Measurements from ENCODE around the gene THYN1. TPM values are rescaled to one million over a fixed set of nuclear protein-coding genes. Genes with fewer than 3 reads are reported as not detected.
A peak's percentile ranks its signal among the peaks of the same experiment; 100 is the strongest.
"Not testable (repeated sequence)": the region's sequence is repeated elsewhere in the genome, so short reads cannot be mapped to it uniquely, and the experiment has no call there.

The THYN1 gene
- total and polyA plus RNA-seq, 9 donors: 30.0 to 44.6 (median 33.3) TPM

- no peak overlapping the region for H3K4me3 ChIP-seq (ENCODE audit: low read length)
- no peaks in the 10 kb centered on the region for H3K9me3 ChIP-seq (replicated peaks; ENCODE audit: control insufficient read depth, low read depth, low read length)
- H3K4me1 ChIP-seq (ENCODE audit: control insufficient read depth, insufficient read depth, low read length): no peaks in the 10 kb centered on the region
- H3K27ac ChIP-seq (ENCODE audit: low read length): no peak overlapping the region
- no peak for DNase-seq
- peaks cover 5% of the 10 kb centered on the region for H3K27me3 ChIP-seq (ENCODE audit: control insufficient read depth, insufficient read depth, low read length)
- H3K36me3 ChIP-seq (ENCODE audit: control insufficient read depth, insufficient read depth, low read length): peaks cover 35% of the 10 kb centered on the region
- 88% methylated on average over 5 of the region's 7 CpGs for WGBS (ENCODE audit: insufficient coverage)
Observed at GRCh38 chr11:134264966-134265764, 12.0 kb upstream of the THYN1 start.

- H3K4me1 ChIP-seq (ENCODE audit: control insufficient read depth, insufficient read depth, low read length): no peaks in the 10 kb centered on the region
- WGBS (ENCODE audit: insufficient coverage): 81% methylated on average over 7 of the region's 14 CpGs
- no peaks in the 10 kb centered on the region for H3K27me3 ChIP-seq (ENCODE audit: control insufficient read depth, insufficient read depth, low read length)
- no peaks in the 10 kb centered on the region for H3K9me3 ChIP-seq (replicated peaks; ENCODE audit: control insufficient read depth, low read depth, low read length)
- peak; percentile 51 for DNase-seq
- H3K36me3 ChIP-seq (ENCODE audit: control insufficient read depth, insufficient read depth, low read length): peaks cover 61% of the 10 kb centered on the region
- no peak overlapping the region for H3K27ac ChIP-seq (ENCODE audit: low read length)
- no peak overlapping the region for H3K4me3 ChIP-seq (ENCODE audit: low read length)
Observed at GRCh38 chr11:134261626-134262488, 8.7 kb upstream of the THYN1 start.

- Histone ChIP-seq H3K9me3 (replicated peaks; ENCODE audit: control insufficient read depth, low read depth, low read length) (no peaks in the 10 kb centered on the region), H3K27ac (ENCODE audit: low read length) (no peak overlapping the region), H3K4me3 (ENCODE audit: low read length) (no peak overlapping the region), H3K27me3 (ENCODE audit: control insufficient read depth, insufficient read depth, low read length) (no peaks in the 10 kb centered on the region), H3K36me3 (ENCODE audit: control insufficient read depth, insufficient read depth, low read length) (peaks cover 61% of the 10 kb centered on the region), H3K4me1 (ENCODE audit: control insufficient read depth, insufficient read depth, low read length) (no peaks in the 10 kb centered on the region)
- no peak for DNase-seq
- 81% methylated on average over 16 of the region's 16 CpGs for WGBS (ENCODE audit: insufficient coverage)
Observed at GRCh38 chr11:134260983-134261382, 7.8 kb upstream of the THYN1 start.

GRCh38 chr11:134260503-134260902 lies 7.4 kb upstream of the THYN1 start:
- no peak for DNase-seq
- Histone ChIP-seq H3K36me3 (ENCODE audit: control insufficient read depth, insufficient read depth, low read length) (peaks cover 61% of the 10 kb centered on the region), H3K27me3 (ENCODE audit: control insufficient read depth, insufficient read depth, low read length) (no peaks in the 10 kb centered on the region), H3K4me1 (ENCODE audit: control insufficient read depth, insufficient read depth, low read length) (no peaks in the 10 kb centered on the region), H3K27ac (ENCODE audit: low read length) (no peak overlapping the region), H3K9me3 (replicated peaks; ENCODE audit: control insufficient read depth, low read depth, low read length) (no peaks in the 10 kb centered on the region), H3K4me3 (ENCODE audit: low read length) (no peak overlapping the region)

- H3K27me3 ChIP-seq (ENCODE audit: control insufficient read depth, insufficient read depth, low read length): no peaks in the 10 kb centered on the region
- peaks cover 4% of the 10 kb centered on the region for H3K4me1 ChIP-seq (ENCODE audit: control insufficient read depth, insufficient read depth, low read length)
- peaks cover 55% of the 10 kb centered on the region for H3K36me3 ChIP-seq (ENCODE audit: control insufficient read depth, insufficient read depth, low read length)
- WGBS (ENCODE audit: insufficient coverage): no CpG with 5 or more reads among the region's 4 CpGs
- H3K27ac ChIP-seq (ENCODE audit: low read length): no peak overlapping the region
- no peaks in the 10 kb centered on the region for H3K9me3 ChIP-seq (replicated peaks; ENCODE audit: control insufficient read depth, low read depth, low read length)
- H3K4me3 ChIP-seq (ENCODE audit: low read length): no peak overlapping the region
- DNase-seq: no peak
Observed at GRCh38 chr11:134258577-134258976, 5.4 kb upstream of the THYN1 start.

- H3K36me3 ChIP-seq (ENCODE audit: control insufficient read depth, insufficient read depth, low read length): peaks cover 41% of the 10 kb centered on the region
- H3K4me1 ChIP-seq (ENCODE audit: control insufficient read depth, insufficient read depth, low read length): peaks cover 9% of the 10 kb centered on the region
- no peaks in the 10 kb centered on the region for H3K9me3 ChIP-seq (replicated peaks; ENCODE audit: control insufficient read depth, low read depth, low read length)
- WGBS (ENCODE audit: insufficient coverage): 93% methylated on average over 10 of the region's 11 CpGs
- DNase-seq: no peak
- H3K27ac ChIP-seq (ENCODE audit: low read length): no peak overlapping the region
- no peaks in the 10 kb centered on the region for H3K27me3 ChIP-seq (ENCODE audit: control insufficient read depth, insufficient read depth, low read length)
- no peak overlapping the region for H3K4me3 ChIP-seq (ENCODE audit: low read length)
Observed at GRCh38 chr11:134257101-134257500, 3.9 kb upstream of the THYN1 start.

GRCh38 chr11:134255184-134255561 lies 2.0 kb upstream of the THYN1 start:
- H3K27me3 ChIP-seq (ENCODE audit: control insufficient read depth, insufficient read depth, low read length); H3K9me3 ChIP-seq (replicated peaks; ENCODE audit: control insufficient read depth, low read depth, low read length); H3K27ac ChIP-seq (ENCODE audit: low read length); DNase-seq; H3K4me3 ChIP-seq (ENCODE audit: low read length): not testable (repeated sequence)
- Histone ChIP-seq H3K4me1 (ENCODE audit: control insufficient read depth, insufficient read depth, low read length) (peaks cover 13% of the 10 kb centered on the region), H3K36me3 (ENCODE audit: control insufficient read depth, insufficient read depth, low read length) (peaks cover 36% of the 10 kb centered on the region)
- WGBS (ENCODE audit: insufficient coverage): 83% methylated on average over 1 of the region's 5 CpGs

GRCh38 chr11:134254433-134255183 lies 1.5 kb upstream of the THYN1 start:
- Histone ChIP-seq H3K36me3 (ENCODE audit: control insufficient read depth, insufficient read depth, low read length) (peaks cover 36% of the 10 kb centered on the region), H3K9me3 (replicated peaks; ENCODE audit: control insufficient read depth, low read depth, low read length) (no peaks in the 10 kb centered on the region), H3K27me3 (ENCODE audit: control insufficient read depth, insufficient read depth, low read length) (no peaks in the 10 kb centered on the region), H3K4me3 (ENCODE audit: low read length) (peak overlapping the region; percentile 97), H3K4me1 (ENCODE audit: control insufficient read depth, insufficient read depth, low read length) (peaks cover 13% of the 10 kb centered on the region), H3K27ac (ENCODE audit: low read length) (no peak overlapping the region)
- no peak for DNase-seq
- no CpG with 5 or more reads among the region's 3 CpGs for WGBS (ENCODE audit: insufficient coverage)

- Histone ChIP-seq H3K27me3 (ENCODE audit: control insufficient read depth, insufficient read depth, low read length) (no peaks in the 10 kb centered on the region), H3K4me1 (ENCODE audit: control insufficient read depth, insufficient read depth, low read length) (peaks cover 13% of the 10 kb centered on the region), H3K4me3 (ENCODE audit: low read length) (peak overlapping the region; percentile 97), H3K9me3 (replicated peaks; ENCODE audit: control insufficient read depth, low read depth, low read length) (no peaks in the 10 kb centered on the region), H3K27ac (ENCODE audit: low read length) (peak overlapping the region; percentile 40), H3K36me3 (ENCODE audit: control insufficient read depth, insufficient read depth, low read length) (peaks cover 39% of the 10 kb centered on the region)
- DNase-seq: no peak
- 4% methylated on average over 20 of the region's 27 CpGs for WGBS (ENCODE audit: insufficient coverage)
Observed at GRCh38 chr11:134252346-134253187, 585 bp downstream of the THYN1 start.

Measured in muscle of leg (tissue), 11 donors.